Esophagus muscularis mucosa (tissue), 4 donors: Measurements from ENCODE around the gene AKR1E2. TPM values are rescaled to one million over a fixed set of nuclear protein-coding genes. Genes with fewer than 3 reads are reported as not detected.
A peak's percentile ranks its signal among the peaks of the same experiment; 100 is the strongest.

Experiments used
- DNase-seq: peaks from one replicate; pipeline ENCODE4 v3.0.0-alpha.2; 2017; ENCODE audit errors: extremely low spot score
- H3K27ac ChIP-seq, 4 donors: fragments of 200-600 bp; sonication (generic); replicated peaks in 1 of 4; 1 replicate in 3 of 4; 2 replicates in 1 of 4; pipeline ENCODE4 v1.5.1; 2016 to 2019; ENCODE audit warnings: mild to moderate bottlenecking in 1 of 4
- H3K27me3 ChIP-seq, 4 donors: fragments of 200-600 bp; sonication (generic); one replicate each; pipeline versions ENCODE4 v1.5.1 to v1.6.0; 2016 to 2019
- H3K36me3 ChIP-seq, 4 donors: fragments of 200-600 bp; sonication (generic); one replicate each; pipeline ENCODE4 v1.5.1; 2016 to 2019
- H3K4me1 ChIP-seq, 4 donors: fragments of 200-600 bp; sonication (generic); one replicate each; pipeline ENCODE4 v1.5.1; 2016 to 2019
- H3K4me3 ChIP-seq, 4 donors: fragments of 200-600 bp; sonication (generic); 1 replicate in 2 of 4; 2 replicates in 2 of 4; pipeline ENCODE4 v1.5.1; 2016 to 2019; ENCODE audit warnings: mild to moderate bottlenecking in 4 of 4, moderate library complexity in 1 of 4
- H3K9me3 ChIP-seq, 4 donors: fragments of 200-600 bp; sonication (generic); 1 replicate in 3 of 4; 2 replicates in 1 of 4; pipeline ENCODE4 v1.5.1; 2016 to 2019
- CTCF ChIP-seq, 3 experiments: fragments of 200-600 bp in 2 of 3; fragments of 450-650 bp in 1 of 3; sonication (generic) in 2 of 3; IDR thresholded peaks; one replicate each; pipeline ENCODE4 v1.5.1; 2017 to 2019; ENCODE audit warnings: antibody characterized with exemption in 3 of 3, mild to moderate bottlenecking in 2 of 3, moderate library complexity in 1 of 3
- EP300 ChIP-seq: sonication (generic); formaldehyde crosslinking; IDR thresholded peaks from one replicate; pipeline ENCODE4 v1.6.1; 2017; ENCODE audit warnings: antibody characterized with exemption
- POLR2A ChIP-seq: fragments of 450-650 bp; IDR thresholded peaks from one replicate; pipeline ENCODE4 v1.6.1; 2017; ENCODE audit warnings: antibody characterized with exemption, moderate library complexity, mild to moderate bottlenecking, low read depth
- POLR2AphosphoS5 ChIP-seq, 2 donors: sonication (generic); formaldehyde crosslinking; IDR thresholded peaks; one replicate each; pipeline ENCODE4 v1.6.1; 2017; ENCODE audit warnings: antibody characterized with exemption in 2 of 2
- WGBS: methylation state at CpG from one replicate; pipeline ENCODE4 v1.1.5; 2018; 5-methylcytosine and 5-hydroxymethylcytosine counted together
- intact Hi-C: fragments of 100-400 bp; cut with DNase I; formaldehyde crosslinking; loops from one replicate; pipeline ENCODE4 v1.15.1; 2023
- total RNA-seq, 4 donors: library from RNA; depleted of rRNA; stranded (reverse); fragments of >200 nt; gene quantifications; one replicate each; pipeline versions ENCODE4 v1.1.0 to v1.2.1, GENCODE V29; 2016

AKR1E2 gene
- total RNA-seq, 4 donors from 2014 or later: 16.5 to 21.0 (median 18.0) TPM

- Histone ChIP-seq H3K36me3 (peaks cover 8 to 69% (median 46%) of the 10 kb centered on the region in 4 donors), H3K27me3 (no peaks in the 10 kb centered on the region), H3K4me3 (no peak overlapping the region), H3K27ac (no peak overlapping the region), H3K4me1 (peaks cover 7 to 12% (median 10%) of the 10 kb centered on the region in 4 donors), H3K9me3 (no peaks in the 10 kb centered on the region)
- intact Hi-C loops: no loop called here
- no peak for TF ChIP-seq POLR2A
- TF ChIP-seq POLR2AphosphoS5 (IDR thresholded peaks at IDR 0.05): no peak
- no peak for TF ChIP-seq EP300
- TF ChIP-seq CTCF (IDR thresholded peaks at IDR 0.05): no peak
- 96% methylated on average over 8 of the region's 8 CpGs for WGBS
- peak; percentile 57 for DNase-seq
These were observed 10.5 kb downstream of the AKR1E2 start for GRCh38 chr10:4836416-4836969.

- Histone ChIP-seq H3K27ac (no peak overlapping the region), H3K9me3 (no peaks in the 10 kb centered on the region), H3K36me3 (peaks cover 8 to 70% (median 48%) of the 10 kb centered on the region in 4 donors), H3K4me3 (no peak overlapping the region), H3K4me1 (peaks cover 7 to 12% (median 10%) of the 10 kb centered on the region in 4 donors), H3K27me3 (no peaks in the 10 kb centered on the region)
- peak; percentile 60 for DNase-seq
- no peak for TF ChIP-seq POLR2A
- TF ChIP-seq POLR2AphosphoS5 (IDR thresholded peaks at IDR 0.05): no peak
- TF ChIP-seq EP300: no peak
- no peak for TF ChIP-seq CTCF (IDR thresholded peaks at IDR 0.05)
- 88% methylated on average over 1 of the region's 1 CpG for WGBS
- intact Hi-C loops: no loop called here
These were observed 11.5 kb downstream of the AKR1E2 start for GRCh38 chr10:4837551-4837950.

GRCh38 chr10:4838743-4839142, 12.7 kb downstream of the AKR1E2 start:
- Histone ChIP-seq H3K9me3 (no peaks in the 10 kb centered on the region), H3K27me3 (no peaks in the 10 kb centered on the region), H3K4me1 (peaks cover 7 to 12% (median 10%) of the 10 kb centered on the region in 4 donors), H3K27ac (no peak overlapping the region), H3K36me3 (peaks cover under 1 to 72% (median 49%) of the 10 kb centered on the region in 4 donors), H3K4me3 (no peak overlapping the region)
- intact Hi-C loops: no loop called here
- 43% methylated on average over 3 of the region's 3 CpGs for WGBS
- no peak for DNase-seq
- no peak for TF ChIP-seq POLR2AphosphoS5 (IDR thresholded peaks at IDR 0.05)
- TF ChIP-seq POLR2A: no peak
- TF ChIP-seq CTCF (IDR thresholded peaks at IDR 0.05): no peak
- no peak for TF ChIP-seq EP300

GRCh38 chr10:4839353-4839752, 13.3 kb downstream of the AKR1E2 start:
- Histone ChIP-seq H3K9me3 (no peaks in the 10 kb centered on the region), H3K4me1 (peaks cover 7 to 12% (median 10%) of the 10 kb centered on the region in 4 donors), H3K27me3 (no peaks in the 10 kb centered on the region), H3K4me3 (no peak overlapping the region), H3K36me3 (peaks cover 0 to 72% (median 49%) of the 10 kb centered on the region in 4 donors), H3K27ac (no peak overlapping the region)
- intact Hi-C loops: no loop called here
- peak; percentile 81 for DNase-seq
- 74% methylated on average over 4 of the region's 4 CpGs for WGBS
- no peak for TF ChIP-seq POLR2A
- no peak for TF ChIP-seq EP300
- TF ChIP-seq CTCF (IDR thresholded peaks at IDR 0.05): no peak
- TF ChIP-seq POLR2AphosphoS5 (IDR thresholded peaks at IDR 0.05): no peak
